GM21619 (cell line): ENCODE data around the gene FRAS1.
"Not testable (repeated sequence)": the region's sequence is repeated elsewhere in the genome, so short reads cannot be mapped to it uniquely, and the experiment has no call there.

Experiments used
- ATAC-seq: cut with Tn5 transposase; IDR thresholded peaks from one replicate; pipeline ENCODE4 v1.9.1; 2021; ENCODE audit not compliant: unreplicated experiment

The FRAS1 gene

GRCh38 chr4:78165758-78166157 is 108.6 kb downstream of the FRAS1 start:
- no peak for ATAC-seq

- no peak for ATAC-seq
These were observed 109.5 kb downstream of the FRAS1 start for GRCh38 chr4:78166622-78167021.

- ATAC-seq: no peak
These were observed 110.4 kb downstream of the FRAS1 start for GRCh38 chr4:78167510-78167909.

- no peak for ATAC-seq
These were observed 110.9 kb downstream of the FRAS1 start for GRCh38 chr4:78168029-78168428.

GRCh38 chr4:78169728-78170127 is 112.6 kb downstream of the FRAS1 start:
- ATAC-seq: no peak

GRCh38 chr4:78171482-78171881 is 114.4 kb downstream of the FRAS1 start:
- no peak for ATAC-seq

- no peak for ATAC-seq
These were observed 117.8 kb downstream of the FRAS1 start for GRCh38 chr4:78174891-78175290.

GRCh38 chr4:78179196-78179595 is 122.1 kb downstream of the FRAS1 start:
- no peak for ATAC-seq

- ATAC-seq: not testable (repeated sequence)
These were observed 124.6 kb downstream of the FRAS1 start for GRCh38 chr4:78181681-78182234.

GRCh38 chr4:78184584-78184983 is 127.5 kb downstream of the FRAS1 start:
- ATAC-seq: no peak

GRCh38 chr4:78185117-78185516 is 128.0 kb downstream of the FRAS1 start:
- ATAC-seq: no peak

GRCh38 chr4:78186597-78187543 is 129.7 kb downstream of the FRAS1 start:
- no peak for ATAC-seq

GRCh38 chr4:78190068-78190467 is 132.9 kb downstream of the FRAS1 start:
- no peak for ATAC-seq

GRCh38 chr4:78190595-78190994 is 133.5 kb downstream of the FRAS1 start:
- no peak for ATAC-seq

GRCh38 chr4:78197947-78198346 is 140.8 kb downstream of the FRAS1 start:
- ATAC-seq: no peak

- no peak for ATAC-seq
These were observed 142.9 kb downstream of the FRAS1 start for GRCh38 chr4:78199984-78200383.

GRCh38 chr4:78200949-78201348 is 143.8 kb downstream of the FRAS1 start:
- no peak for ATAC-seq

- no peak for ATAC-seq
These were observed 147.1 kb downstream of the FRAS1 start for GRCh38 chr4:78204176-78204575.

- no peak for ATAC-seq
These were observed 148.5 kb downstream of the FRAS1 start for GRCh38 chr4:78205591-78205990.

GRCh38 chr4:78207541-78207940 is 150.4 kb downstream of the FRAS1 start:
- no peak for ATAC-seq

- no peak for ATAC-seq
These were observed 150.8 kb downstream of the FRAS1 start for GRCh38 chr4:78207951-78208350.

GRCh38 chr4:78208896-78209295 is 151.8 kb downstream of the FRAS1 start:
- ATAC-seq: not testable (repeated sequence)
